ENCODE results near the gene ARAP1.

Gene ARAP1

DNA sequence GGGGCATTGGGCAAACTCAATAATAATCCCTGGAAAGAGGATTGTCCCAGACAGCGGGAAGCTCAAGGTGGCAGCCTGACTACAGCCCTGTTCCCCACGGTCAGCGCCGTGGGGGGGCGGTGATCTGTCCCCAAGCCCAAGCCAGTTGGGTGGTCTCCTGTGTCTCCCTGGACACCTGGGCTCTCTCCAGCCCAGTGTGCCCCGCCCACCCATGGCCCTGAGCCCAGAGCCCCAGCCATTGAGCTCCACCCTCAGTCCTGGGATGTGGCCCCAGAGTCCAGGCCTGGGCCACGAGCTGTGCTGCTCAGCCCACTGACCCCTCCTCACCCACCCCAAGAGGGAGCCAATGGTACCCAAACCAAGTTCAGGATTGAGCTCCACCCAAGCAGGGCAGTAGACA lies 50.1 kb downstream of the ARAP1 start:
- DNase-seq: no peak

DNA sequence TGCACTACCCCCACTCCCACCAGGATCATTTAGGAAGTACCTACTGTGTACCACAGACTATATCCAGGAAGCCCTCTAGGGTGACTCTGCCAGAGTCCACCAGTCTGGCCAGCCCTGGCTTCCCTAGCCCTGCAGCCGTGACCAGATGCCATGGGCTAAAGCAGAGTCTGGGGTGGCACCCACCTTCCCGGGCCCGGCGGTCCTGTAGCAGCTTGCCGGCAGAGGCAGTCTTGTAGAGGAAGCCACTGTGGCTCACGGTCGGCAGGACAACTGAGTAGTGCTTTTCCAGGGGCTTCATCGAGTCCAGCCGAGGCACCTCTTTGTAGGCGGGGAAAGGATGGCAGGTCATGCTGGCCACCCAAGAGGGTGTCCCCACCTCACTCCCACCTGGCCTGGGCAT lies 50.7 kb downstream of the ARAP1 start:
- DNase-seq: no peak

DNA sequence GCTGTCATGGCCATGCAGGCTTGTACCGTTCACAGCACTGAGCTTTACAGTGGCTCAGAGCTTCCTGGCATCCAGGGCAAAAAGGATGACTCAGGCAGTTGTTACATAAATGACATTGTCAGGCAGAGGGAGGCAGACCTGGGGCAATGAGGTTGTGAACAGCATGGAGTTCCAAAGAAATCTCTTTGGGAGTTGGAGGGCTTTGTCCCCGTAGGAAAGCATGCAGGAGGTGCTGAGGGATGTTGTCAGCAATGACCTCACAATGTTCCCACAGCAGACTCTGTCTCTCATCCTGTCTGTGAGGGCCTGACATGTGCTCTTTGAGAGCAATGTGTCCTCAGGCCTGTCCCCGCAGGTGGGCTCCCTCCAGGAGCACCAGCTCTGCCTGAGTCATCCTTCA lies 52.1 kb downstream of the ARAP1 start:
- no peak for DNase-seq

DNA sequence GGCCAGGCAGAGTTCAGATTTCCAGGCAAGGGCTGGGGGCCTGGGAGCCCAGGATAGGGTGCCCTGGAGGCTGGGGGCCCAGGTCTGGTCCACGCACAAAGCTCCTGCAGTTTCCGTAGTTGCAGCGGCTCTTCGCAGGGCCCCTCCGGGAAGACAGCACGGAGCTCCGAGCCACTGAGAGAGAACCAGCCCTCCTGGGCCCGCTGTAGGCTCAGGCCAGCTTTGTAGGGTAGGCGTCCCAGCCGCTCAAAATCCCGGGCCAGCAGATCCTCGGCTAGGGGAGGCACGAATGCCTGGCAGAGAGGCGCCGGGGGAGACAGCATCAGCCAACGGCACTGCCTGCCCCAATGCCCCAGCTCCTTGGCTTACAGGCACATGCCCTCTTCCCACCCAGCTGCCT lies 54.4 kb downstream of the ARAP1 start:
- no peak for DNase-seq

DNA sequence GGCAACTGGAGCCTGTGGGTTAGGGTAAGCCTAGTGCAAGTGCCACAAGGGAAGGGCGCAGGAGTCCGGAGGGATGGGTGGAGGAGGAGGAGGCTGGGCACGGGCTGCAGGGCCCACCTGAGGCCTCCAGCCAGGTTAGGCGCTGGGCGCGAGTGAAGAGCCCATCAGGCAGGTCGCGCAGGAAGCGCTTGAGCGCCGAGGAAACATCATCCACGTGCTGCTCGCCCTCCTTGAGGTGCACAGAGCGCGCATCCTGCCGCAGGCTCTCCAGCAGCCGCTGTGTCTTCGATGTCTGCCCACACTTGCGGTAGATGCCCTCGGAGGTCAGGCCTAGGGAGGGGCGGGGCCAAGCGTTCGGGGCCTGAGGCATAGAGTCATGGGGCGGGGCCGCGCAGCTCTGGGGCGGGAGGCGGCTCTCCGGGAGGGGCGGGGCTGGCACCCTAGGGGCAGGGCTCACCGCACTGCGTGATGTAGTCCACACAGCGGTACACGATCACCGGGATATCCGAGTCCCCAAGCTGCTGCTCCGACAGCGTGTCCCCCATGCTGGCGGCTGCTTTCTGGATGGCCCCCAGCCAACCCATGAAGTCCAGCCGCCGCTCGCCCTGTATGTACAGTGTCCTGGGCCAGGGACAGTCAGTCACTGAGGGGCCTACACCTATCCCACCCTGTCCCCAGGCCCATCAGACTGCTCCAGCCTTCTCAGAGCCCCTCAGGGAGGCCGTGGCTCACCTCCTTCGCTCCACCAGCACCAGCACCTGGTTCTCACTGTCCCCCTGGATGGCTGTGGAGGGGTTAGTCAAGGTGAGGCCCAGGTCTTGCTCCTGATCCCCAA lies 55.1 kb downstream of the ARAP1 start:
- no peak for DNase-seq

DNA sequence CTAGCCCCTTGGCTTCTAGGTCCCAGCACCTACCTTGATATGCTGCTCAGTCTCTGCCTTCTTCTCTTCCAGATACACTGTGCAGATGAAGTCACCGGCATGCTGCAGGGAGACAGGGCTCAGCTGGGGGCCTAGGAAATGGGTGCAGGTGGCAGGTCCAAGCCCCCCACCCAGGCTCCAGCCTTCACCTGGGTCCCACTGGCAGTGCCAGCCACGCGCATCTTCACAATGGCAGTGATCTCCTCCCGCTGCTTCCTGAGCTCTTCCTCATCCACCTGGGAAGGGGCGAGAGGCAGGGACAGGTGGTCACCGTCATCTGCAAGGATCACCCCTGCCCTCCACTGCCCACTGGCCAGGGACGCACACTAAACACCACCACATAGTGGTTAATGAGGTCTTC lies 56.9 kb downstream of the ARAP1 start:
- DNase-seq: no peak

DNA sequence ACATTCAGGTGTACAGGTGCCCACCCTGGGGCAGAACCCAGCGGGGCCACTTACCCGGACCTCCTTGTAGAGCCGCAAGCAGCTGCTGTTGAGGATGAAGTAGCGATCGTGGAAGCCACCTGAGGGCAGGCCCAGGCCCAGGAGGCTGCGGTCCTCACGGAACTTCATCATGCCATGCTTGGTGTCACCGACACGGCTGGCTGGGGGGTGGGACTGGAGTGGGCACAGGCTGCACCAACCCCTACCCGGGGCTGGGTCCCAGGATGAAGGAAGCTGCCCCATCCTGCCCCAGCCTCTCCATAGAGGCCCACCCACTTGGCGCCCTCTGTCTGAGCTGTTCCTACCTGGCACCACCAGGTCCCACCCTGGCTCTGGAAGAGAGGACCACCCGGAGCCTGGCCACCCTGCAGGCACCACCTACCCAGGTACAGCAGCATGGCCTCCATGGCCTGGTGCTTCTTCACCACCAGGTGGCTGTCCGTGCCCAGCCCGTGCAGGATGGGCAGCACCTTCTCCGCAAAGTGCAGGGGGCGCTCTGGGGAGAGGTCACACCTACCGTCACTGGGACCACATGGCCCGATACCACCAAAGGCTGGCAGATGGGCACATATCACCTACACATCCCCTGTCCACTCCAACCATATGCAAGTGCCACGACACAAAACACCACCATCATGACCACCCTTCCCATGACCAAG lies 58.8 kb downstream of the ARAP1 start:
- no peak for DNase-seq

DNA sequence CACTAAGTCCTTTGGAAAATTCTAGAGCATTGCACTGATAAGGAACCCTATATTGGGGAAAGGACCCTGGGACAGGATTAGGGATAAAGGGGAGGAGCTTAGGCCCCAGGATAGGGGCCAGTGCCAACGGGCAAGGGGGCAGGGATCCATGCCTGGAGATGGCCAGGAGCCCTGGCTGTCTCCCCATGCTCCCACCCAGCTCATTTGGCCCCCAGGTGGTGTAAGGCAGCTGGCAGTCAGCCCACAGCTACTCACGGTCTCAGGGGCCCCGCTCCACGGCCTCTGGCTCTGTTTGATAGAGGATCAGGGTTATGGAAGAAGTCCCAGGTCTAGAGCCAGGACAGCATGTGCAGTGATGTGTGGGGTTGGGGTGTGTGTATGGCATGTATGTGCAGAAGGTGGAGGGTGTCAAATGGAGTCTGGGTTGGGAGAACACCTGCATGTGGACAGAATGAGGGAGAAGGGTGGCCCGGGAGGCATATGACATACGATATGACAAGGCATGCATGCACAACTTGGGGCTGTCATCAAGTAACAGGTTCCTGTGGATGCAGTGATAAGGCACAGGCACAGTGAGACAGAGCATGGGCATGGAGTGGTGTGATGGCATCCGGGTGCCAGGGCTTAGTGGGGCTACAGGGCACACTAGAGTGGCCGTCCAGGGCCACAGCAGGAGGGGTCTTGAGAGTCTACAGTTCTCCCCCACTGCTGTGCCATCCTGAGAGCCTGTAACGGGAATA lies 59.5 kb downstream of the ARAP1 start:
- no peak for DNase-seq

DNA sequence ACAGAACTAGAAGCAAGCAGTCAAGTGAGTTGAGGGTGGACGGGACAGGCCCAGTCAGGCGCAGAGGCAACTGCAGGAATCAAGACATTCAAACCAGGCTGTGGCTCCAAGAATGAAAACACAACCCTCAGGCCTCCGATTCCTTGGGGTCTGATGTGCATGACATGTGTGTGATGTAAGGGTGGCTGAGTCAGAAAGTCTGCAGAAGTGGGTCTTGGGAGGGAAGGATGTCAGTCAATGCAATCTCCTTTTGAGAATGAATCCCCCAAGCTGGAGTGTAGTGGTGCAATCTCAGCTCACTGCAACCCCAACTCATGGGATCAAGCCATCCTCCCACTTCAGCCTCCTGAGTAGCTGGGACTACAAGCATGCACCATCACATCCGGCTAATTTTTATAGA lies 62.0 kb downstream of the ARAP1 start:
- no peak for DNase-seq

DNA sequence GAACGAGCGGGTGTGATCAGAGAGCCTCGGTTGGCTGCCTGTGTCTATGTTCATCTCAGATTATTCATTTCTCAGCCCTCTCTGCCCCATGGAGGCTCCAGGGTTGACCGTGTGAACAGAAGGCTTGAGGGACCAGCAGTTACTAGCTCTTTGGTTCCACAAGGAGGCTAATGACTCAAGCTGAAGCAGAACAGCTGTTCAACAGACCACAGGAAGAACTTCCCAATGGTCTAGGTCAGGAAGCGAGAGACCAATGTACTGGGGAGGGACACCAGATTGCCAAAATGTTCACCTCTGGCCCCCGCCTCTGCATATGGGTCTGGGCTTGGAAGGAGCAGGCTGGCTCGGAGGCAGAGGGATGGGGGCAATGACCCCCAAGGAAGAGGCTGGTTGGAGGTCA lies 63.3 kb downstream of the ARAP1 start:
- no peak for DNase-seq

DNA sequence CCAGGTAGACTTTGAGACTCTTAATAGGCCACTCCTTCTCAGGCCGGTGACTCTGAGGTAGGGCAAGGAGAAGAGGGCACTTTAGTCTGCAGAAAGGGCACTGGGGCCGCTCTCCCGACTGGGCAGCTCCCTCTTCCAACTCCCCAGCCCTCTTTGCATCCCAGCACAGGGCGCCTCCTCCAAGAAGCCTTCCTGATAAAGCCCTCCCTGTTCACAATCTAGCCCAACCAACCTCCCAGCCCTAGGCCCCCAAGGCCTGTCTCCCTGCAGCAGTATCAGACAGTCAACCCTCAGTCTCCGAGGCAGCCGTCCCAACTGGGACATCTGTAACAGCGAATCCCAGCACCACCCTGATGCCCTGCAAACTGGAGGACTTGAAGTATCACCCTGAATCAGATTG lies 63.7 kb downstream of the ARAP1 start:
- no peak for DNase-seq

DNA sequence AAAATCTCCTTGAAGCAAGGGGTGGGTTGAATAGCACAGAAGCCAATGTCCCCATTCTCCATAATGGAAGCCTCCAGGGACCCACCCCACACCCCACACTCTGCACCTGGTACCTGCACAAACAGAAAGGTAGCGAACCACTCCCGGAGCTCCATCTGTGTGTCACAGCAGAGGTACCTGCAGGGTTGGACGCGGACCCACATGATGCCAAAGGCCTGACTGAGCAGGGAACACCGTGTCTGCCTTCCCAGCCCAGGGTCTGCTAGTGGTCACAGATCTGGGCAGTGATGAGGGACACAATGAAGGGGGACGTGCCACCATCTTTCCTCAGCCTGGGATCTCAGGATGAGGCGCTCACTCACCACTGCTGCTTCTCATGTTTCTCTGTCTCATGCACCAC lies 64.9 kb downstream of the ARAP1 start:
- no peak for DNase-seq

DNA sequence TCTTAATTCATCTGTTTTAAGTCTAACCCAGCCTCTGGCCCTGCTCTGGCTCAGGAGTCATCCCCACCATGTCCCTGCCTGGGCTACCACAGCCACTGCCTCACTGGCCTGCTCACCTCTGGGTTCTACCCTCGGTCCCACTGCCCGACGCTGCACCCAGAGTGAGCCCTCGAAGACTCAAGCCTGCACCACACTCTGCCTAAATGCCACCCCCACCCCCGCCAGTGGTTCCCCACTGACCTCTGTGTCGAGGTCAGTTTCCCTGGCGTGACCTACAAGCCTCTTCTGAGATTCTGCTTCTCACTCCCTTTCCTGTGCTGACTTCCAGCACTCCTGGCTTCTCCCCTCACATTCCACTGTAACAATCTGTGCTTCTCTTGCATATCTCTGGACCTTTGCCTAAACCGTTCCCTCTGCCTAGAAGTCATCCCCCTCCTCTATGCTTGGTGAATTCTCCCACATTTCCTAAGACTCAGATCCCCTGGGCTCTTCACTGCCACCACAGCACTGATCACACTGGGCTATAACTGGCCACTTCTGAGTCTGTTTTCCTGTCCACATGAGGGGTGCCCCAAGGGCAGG lies 65.5 kb downstream of the ARAP1 start:
- no peak for DNase-seq

DNA sequence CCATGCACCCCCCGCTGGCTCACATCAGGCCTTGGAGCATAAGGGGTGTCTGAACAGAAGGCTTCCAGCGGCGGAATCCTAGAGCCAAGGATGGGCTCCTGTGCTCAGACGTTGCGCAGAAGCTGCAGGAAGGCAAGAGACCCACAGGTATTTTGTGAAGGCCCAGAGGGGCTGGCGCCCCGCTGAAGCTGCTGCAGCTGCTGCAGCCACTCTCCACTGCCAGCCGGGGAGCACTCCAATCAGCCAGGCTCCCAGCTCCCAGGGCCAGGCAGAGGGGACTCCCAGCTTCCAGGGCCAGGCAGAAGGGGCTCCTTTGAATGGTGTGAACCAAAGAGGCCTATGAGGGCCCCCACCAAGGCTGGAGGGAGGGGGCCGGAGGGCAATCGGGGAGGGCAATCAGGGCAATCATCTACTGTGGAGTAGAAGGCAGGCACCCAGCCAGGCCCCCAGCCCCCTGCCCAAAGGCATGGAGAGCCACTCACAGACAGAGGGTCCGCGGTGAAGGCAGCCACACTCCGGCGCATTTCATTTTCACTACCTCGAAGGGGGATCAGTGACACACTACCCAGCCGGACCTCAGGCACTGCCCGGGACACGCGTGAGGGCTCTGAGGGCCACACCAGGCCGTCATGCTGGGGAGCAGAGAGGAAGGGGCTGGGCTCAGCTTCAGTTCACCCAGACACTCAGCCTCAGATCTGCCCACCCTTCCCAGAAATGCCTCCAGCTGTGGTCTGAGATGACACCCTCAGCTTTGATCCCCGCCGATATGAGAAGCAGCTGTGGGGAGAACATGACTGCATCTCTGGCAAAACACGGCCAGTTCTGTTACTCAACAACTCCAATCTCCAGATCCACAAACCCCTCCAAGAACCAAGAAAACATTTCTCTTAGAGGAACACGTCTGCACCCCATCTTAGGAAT lies 66.4 kb downstream of the ARAP1 start:
- DNase-seq: no peak

DNA sequence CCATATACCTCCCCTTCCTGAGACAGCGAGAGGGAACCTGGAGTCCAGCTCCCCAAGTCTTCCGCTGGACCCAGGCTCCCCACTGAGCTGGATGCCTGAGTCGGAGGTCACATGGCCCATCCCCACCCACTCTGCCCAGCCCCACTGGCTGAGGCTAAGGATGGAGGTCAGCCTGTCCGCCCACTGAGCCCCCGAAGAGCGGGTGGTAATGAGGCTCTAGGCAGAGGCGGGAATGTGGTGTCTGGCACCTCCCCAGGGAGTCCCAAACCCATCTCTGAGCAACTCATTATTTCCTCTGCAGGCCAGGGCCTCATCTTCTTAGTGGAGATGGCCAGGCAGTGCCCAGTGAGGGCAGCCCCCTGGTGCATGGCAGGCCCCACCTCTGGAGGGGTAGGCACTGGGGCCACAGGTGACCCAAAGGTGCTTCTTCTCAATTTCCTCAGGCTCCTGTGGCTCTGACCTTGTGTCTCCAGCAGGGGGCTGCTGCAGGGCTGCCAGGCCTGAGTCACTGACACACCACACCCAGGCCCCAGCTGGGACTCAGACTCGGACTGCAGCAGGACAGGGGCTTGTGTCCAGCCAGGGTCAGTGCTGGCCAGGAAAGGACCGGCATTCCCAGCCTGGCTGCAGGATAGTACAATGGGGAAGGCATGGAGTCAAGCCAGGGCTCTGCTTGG lies 67.8 kb downstream of the ARAP1 start:
- DNase-seq: peak; percentile 16

DNA sequence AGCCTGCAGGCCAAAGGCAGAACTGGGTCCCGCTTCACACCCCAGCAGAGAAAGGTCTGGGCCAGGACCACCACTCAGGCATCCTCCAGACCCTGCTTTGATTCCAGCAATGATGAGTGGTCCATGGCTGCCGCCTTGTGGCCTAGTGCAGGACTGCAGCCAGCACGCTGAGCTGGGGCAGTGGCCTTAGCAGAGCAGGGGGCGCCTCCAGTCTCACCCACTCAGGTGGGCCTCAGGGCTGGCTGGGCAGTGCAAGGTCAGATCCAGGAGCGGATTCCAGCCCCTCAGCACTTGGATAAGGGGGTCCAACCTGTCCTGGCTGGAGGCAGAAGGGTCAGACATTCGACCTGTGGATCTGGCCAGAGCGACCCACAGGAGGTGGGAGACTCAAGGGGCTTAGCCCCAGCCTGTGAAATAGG lies 68.4 kb downstream of the ARAP1 start:
- DNase-seq: no peak

DNA sequence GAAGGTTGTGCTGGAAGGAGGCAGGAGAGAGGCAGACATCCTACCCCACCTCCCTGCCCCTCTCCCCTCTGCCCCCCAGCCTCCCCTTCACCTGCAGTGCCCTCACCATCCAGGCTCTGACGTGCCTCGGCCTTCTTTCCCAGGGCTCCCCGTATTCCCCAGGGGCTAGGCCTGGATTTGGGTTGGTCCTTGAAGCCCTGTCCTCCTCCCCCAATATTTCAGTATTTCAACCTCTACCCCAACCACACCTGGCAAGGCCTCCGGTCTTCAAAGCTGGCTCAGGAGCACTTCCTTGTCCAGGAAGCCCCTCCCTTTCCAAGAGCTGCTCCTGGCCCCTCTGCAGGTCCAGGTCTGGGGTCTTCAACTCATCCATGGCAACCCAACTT lies 69.4 kb downstream of the ARAP1 start:
- DNase-seq: no peak

DNA sequence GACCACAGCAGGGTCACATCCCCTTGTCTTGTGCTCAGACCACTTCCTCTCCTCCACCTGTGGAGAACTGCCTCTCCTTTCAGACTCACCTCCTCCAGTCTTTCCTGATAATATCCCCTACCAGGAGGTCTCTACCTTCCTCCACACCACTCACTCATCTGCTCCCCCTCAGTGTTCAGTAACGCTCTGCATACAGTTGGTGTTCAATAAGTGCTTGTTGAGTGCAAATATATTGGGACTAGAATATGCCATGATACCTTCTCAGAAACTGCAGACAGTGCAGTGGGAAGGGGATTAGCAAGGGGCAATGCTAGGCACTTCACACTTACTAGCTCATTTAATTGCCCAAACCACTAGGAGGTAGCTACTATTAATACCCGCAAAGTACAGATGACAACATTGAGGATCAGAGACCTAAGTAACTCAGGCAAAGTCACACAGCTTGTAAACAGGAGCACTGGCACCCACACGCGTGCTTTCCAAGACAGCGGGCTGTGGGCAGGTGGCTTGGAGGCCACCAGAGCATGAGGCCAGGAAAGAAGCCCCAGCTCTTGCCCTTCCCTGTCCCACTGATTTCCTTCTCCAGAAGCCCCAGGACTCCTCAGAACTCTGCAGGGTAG lies 69.9 kb downstream of the ARAP1 start:
- DNase-seq: no peak

DNA sequence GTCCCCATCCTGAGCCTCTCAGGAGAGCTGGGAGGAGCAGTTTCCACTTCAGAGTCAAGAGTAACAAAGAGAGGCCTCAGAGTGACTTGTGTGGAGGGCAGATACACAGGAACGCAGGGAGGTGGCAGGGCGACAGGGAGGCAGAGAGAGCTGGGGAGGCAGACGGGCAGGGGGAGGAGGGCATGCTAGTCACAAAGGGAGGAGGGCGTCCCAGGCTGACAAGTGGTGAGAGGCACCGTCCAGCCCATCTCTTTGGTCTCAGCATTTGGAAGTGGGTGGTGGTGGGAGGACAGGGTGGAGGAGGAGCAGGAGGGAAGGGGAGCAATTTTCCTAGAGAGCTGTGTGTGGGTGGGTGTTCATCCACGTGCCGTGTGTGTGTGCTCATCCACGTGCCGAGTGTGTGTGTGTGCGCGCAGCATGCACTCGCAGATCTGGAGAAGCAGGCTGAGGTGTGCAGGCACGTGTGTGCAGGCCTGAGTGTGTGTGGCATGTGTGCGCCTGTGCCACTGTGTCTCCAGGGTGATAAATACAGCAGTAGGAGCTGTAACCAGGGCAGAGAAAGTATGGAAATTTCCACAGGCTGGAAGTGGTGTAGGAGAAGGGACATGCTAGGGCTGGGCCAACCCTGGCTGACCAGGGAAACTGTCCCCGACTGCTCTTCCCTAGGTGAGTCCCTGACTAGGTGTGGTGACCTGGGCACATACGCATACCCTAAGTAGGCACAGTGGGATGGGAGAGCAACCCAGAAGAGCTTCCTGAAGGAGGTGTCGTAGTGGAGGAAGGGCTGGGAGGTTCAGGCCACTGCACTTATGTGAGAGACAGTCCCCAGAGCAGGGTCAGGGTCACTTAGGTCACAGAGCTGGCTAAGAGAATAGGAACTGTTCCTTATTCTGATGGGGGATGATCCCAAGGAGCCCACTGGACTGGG lies 70.7 kb downstream of the ARAP1 start:
- DNase-seq: no peak

DNA sequence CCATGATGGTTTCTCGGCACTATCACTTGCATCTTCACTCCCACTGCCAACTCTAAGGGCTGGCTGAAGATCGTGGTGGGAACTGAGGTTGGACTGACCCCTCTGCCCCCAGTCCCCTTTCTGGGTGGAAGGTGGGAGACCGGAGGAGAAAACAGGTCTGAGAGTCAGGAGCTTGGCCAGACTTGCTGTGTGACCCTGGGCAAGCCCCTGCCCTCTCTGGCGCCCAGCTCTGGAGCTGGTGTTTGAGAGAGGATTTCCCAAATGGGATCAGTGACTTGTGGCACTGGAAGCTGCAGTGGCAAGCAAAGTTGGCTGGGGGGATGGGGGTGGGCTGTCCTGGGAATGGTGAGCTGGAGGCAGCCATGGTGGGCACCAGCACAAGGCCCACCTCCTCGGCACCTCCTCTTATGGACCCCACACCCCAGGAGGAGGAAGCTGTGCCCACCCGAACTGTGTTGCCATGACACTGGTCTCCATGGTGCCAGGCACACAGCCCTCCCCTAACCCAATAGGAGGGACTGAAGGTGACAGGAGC lies 71.5 kb downstream of the ARAP1 start:
- no peak for DNase-seq
